HG02623 (cell line): Measurements from ENCODE around the gene RBM47.

Experiments
- ATAC-seq: cut with Tn5 transposase; IDR thresholded peaks from one replicate; pipeline ENCODE4 v1.9.1; 2021; ENCODE audit warnings: moderate library complexity; ENCODE audit not compliant: unreplicated experiment

RBM47 gene

DNA sequence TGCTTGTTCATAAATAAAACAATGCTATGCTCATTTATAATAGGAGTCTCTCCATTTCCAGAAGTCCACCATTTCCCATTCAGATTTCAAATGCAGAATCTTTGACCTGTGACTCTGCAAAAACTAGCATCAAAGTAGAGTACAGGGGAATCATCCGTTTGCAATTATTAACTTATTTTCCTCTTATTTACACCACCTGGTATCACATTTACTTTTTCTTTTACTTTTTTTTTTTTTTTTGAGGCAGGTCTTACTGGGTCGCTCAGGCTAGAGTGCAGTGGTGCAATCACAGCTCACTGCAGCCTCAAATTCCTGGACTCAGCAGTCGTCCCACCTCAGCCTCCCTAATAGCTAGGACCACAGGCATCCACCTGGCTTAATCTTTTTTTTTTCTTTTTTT is 37.6 kb downstream of the RBM47 start:
- ATAC-seq: no peak

DNA sequence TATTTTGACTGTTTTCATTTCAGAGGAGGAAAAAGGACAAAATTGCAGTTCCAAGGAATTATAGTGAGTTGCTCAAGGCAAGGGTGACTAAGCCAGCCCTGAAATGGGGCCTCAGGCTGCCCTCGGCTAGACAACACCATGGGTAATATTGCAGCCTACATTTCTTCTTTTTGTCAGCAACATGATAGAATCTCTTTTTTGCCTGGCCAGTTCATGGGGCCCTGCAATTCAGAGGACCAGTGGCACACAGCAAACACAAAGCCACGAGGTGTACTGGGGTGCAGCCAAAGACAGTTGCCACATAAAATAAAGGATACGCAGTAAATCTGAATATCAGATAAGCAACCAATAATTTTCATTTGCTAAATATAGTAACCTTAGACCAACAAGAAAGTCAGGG is 41.8 kb downstream of the RBM47 start:
- no peak for ATAC-seq

DNA sequence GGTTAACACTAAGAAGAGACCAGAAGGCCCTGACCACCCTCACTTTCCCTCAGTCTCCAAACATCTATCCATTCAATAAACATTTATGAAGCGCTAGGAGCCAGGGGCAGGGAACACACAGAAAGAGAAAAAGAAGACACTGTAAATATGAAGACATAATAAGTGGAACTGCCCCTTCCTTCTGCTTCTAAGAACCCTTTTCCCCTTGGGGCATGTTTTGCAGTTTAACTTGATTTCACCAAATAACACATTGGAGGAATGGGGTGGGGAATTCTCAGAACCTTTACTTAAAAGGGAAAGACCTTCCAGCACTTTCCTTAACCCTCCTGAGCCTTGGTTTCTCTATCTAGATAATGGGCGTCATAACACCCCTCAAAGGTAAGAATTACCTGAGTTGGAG is 42.3 kb downstream of the RBM47 start:
- no peak for ATAC-seq

DNA sequence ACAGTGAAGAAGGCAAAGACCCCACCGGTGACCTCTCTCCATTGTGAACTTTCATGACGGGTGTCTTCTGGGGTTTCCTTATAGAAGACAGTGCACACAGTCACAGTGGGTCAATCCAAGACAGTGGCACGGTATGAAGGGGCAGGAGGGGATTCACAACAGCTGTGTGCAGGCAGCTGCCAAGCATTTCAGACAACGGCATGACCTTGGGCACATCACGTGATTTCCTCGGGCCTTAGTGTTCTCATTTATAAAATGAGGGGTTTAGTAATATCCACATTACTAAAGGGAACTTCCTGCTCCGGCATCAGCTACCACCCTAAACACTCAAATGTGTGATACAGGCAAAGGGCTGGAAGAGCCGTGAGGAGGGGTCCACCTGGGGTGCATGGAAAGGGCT is 42.9 kb downstream of the RBM47 start:
- ATAC-seq: no peak

DNA sequence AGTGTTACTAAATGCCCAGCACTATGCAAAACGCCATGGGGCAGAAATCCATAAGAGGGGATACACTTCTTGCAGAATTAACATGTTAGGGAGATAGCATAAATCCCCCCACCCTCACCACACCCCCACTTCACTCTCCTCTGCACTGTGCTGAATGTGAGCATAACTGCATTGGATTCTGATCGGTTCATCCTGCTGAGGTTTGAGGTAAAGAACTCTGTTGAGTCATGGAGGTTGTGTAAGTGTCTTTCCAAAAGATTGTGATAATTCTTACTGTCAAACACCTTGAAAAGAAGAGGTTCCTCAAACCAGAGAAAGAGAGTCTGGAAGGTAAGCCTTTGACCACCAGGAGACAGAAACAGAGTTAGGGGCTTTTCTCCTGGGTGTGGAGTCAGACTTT is 43.6 kb downstream of the RBM47 start:
- no peak for ATAC-seq

DNA sequence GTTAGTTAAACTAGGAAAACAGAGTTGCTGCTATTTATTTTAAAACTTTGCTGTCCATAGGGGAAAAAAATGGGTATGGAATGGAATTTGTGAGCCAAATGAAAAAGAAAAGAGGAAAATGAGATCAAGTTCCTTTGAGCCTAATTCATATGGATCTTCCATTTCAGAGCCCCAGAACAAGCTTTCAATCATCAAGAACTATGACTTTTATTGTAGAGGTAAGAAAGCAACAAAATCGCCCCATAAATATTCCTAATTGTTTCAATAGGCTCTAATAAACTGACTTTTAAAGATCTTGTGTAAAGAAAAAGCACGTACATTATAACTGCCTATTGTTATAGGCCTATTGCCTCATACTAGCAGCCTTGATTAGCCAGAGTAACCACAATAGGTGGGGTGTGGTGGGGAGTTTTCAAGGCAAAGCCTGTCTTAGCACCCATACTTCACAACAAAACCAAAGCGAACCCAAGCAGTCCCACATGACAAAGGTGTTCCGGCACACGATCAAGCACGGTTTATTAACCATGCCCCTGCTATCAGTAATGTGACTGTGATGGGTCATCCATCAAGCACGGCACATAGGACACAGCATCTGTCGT is 44.4 kb downstream of the RBM47 start:
- no peak for ATAC-seq

DNA sequence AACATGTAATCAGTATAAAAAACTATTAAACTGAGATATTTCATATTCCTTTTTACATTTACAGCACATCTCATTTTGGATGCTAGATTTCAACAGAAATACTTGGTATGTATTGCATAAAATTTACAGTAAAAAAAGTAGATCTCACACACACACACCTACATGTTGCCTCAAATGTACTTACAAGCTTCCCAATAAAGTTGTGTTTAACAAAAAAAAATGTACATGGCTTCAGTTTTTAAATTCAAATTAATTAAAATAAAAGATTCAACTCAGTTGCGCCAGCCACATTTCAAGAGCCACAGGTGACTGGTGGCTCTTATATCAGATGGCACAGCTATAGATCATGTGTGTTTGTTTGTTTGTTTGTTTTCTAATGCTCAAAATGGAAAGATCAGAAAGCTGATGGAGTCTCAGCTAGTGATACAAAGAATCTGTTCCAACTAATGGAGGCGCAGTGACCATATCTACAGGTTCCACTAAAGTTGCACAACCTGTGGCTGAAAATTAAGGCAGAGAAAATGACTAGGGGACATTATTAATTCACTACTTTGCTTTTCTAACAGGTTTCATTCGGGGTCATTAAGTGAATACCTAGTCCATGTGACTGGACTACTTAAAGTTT is 45.0 kb downstream of the RBM47 start:
- ATAC-seq: no peak

DNA sequence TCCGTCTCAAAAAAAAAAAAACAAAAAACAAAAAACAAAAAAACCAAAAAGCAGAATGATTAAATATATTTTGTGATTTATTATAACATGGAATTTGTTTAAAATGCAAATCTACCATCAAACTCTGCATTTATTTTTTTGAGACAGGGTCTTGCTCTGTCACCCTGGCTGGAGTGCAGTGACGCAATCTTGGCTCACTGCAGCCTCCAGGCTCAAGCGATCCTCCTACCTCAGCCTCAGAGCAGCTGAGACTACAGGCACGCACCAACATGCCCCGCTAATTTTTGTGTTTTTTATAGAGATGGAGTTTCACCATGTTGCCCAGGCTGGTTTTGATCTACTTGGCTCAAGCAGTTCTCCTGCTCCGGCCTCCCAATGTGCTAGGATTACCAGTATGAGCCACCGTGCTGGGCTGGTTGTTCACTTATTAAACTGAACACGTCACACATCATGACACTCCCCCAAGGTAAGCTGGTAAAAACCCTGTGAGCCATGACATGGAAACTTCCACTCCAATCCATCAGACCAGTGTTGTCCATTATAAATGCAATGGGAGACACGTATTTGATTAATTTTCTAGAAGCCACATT is 45.7 kb downstream of the RBM47 start:
- no peak for ATAC-seq

DNA sequence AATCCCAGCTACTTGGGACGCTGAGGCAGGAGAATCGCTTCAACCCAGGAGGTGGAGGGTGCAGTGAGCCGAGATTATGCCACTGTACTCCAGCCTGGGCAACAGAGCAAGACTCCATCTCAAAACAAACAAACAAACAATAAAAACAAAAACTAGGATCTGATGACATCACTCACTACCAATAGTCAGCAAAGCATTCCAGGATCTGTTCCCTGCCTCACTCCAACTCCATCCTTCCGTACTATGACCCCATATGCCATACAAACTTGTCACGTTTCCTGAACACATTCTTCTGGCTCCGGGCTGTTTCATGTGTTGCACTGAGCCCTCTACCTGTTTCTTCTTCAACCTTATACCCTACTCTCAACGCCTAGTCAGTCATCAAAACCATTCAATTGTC is 47.3 kb downstream of the RBM47 start:
- ATAC-seq: no peak

DNA sequence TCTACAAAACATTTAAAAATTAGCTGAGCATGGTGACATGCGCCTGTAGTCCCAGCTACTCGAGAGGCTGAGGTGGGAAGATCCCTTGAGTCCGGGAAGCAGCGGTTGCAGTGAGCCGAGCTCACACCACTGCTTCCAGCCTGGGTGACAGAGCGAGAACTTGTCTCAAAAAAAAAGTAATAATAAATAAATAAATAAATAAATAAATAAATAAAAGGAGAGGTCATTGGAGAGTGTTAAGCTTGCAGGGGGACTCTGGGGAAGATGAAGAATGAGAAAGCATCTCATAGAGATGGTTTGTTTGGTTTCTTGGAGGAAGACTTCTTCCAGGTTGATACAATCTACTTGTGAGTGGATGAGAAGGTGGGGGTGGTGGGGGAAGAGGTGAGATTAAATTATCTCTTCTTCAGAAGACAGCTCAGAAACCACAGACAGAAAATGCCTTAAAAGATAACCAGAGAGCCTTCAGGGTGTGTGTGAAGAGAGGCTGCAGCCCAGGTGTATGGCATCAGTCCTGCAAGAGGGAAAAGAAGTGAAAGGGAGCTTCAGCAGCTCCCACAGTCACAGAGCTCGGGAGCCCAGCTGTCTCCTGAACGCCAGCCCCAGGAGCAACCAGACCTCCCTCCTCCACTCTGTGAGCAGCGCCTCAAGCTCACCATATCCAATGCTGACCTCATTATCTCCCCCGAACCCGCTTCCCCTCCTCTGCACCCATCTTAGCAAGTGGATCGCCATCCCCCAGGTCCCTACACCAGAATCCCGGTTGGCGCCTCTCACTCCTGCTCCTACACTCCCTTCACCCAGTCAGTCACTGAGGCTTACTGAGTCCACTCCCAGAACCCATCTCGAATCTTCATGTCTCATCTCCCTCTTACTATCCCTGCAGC is 48.2 kb downstream of the RBM47 start:
- ATAC-seq: no peak

DNA sequence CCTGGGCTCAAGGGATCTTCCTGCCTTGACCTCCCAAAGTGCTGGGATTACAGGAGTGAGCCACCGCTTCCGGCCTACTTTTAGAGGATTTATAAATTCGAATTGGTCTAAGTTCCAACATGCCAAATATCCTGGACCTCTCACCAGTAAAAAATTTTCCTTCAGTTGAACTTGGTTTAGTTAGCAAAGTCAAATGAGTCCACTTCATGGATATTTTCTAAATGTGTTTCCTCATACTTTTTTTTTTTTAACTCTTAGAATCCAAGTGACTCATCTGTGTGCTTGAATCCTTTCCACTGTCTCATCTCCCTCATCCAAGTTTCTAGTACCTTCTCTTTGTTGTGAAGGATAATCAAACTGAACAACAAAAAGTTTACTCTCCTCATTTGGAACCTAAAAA is 49.7 kb downstream of the RBM47 start:
- no peak for ATAC-seq

DNA sequence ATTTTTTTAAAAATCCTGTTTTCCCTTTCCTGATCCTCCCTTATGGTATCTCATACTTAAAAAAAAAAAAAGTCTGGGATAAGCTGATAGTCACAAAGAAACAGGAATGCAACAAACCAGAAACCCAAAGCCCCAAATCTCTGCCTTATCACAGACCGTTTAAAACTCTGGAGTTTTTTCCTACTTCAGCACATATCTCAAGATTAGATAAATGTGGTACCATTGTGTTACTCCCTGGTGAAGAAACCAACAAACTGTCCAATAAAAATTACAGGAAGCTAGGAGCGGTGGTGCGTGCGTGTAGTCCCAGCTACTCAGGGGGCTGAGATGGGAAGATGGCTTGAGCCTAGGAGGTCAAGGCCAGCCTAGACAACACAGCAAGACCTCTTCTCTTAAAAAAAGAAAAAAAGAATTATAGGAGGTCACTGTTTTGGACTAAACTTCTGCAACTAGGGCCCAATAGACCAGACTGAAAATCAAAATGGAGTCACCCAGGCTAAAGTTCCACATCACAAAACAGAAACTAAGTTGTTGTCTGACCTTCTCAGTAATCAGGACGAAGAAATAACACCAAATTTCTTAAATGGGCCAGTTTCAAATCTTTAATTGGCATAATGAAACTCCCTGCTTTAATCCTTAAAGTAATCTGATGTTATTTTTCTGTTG is 51.9 kb downstream of the RBM47 start:
- no peak for ATAC-seq

DNA sequence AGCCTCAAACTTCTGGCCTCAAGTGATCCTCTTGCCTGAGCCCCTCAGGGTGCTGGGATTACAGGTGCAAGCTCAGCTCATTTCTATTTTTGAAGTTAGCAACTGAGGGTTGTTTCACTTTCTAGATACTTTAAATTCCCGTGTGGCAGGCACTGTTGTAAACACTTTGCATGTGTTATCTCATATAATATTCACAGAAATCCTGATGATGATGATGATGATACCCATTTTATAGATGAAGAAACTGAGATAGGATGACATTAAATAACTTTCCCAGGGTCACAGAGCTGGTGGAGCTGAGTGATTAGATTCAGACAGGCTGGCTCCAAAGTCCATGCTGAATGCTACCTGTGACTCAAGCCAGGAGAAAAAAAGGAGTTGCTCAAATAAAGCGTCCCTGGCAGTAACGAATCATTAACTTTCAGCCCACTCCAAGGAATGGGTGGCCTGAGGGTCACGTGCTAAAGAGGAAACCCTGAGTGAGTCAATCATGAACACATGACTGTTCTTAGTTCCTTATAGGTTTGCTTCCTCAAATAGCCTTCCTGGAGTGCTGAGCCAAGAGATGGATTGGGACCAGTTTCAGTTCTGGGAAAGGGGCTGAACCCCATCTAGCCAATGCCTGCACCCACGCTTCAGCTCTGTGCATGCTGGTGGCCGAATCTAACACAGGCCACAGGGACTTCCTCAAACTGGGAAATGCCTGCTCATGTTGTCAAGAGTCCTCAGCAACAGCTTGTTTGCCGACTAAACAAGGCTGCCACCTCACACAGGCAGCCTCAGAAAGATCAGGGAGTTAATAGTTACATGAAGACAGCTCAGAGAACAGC is 52.8 kb downstream of the RBM47 start:
- peak; percentile 61 for ATAC-seq

DNA sequence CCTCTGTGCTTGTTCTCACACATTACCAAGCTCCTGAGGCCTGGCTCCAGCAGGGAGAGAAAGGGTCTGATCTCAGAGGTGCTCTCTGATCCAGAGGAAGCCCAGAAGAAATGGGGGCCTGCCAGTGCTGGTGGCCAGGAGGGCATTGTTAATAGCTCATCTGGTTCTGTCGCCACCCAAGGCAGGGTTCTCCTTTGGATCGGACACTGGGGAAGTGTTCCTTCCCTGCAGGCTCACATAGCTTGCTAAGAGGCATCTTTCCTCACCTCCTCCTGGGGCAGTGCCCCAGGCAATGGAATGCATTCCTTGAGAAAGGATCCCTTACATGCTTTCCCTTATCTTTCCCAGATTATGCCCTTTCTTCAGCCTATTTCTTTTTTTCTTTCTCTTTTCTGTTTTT is 53.8 kb downstream of the RBM47 start:
- ATAC-seq: no peak

DNA sequence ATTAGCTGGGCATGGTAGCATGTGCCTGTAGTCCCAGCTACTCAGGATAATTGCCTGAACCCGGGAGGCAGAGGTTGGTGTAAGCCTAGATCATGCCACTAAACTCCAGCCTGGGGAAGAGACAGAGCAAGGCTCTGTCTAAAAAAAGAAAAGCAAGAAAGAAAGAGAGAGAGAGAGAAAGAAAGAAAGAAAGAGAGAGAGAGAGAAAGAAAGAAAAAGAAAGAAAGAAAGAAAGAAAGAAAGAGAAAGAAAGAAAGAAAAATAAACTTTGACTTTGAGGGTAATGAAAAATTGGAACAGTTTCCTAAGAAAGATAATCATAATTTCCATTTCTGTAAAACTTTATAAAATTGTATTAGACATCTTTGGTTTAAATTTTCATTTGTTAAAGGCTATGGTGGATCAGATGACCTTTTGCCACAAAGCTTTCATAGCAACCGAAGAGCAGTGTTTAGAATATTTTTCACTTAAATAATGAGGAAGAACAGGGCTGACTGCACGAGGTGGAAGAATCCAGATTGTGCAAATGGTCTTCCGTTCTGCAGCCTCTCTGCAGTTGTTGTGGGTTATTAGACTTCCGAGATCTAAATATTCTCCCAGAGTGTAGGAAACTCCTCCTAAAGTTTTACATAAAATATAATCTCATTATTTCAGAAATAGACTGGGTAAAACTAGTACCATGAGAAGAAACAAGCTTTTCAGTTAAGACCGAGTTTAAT is 55.9 kb downstream of the RBM47 start:
- ATAC-seq: no peak

DNA sequence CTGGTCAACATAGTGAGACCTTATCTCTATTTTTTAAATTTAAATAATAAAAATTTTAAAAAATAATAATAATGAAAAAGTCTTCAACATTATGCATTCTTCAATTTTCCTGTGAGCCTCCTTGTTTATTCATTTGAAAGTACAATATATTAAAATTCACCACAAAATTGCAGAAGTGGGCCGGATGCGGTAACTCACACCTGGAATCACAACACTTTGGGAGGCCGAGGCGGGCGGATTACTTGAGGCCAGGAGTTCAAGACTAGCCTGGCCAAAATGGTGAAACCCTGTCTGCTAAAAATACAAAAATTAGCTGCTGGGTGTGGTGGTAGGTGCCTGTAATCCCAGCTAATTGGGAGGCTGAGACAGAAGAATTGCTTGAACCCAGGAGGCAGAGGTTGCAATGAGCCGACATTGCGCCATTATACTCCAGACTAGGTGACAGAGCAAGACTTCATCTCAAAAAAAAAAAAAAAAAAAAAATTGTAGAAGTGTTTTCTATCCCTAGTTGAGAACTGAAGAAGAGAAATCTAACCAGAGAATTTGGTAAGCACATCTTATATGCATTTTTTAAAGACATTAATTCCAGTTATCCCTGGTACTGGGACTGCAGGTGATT is 56.9 kb downstream of the RBM47 start:
- no peak for ATAC-seq

DNA sequence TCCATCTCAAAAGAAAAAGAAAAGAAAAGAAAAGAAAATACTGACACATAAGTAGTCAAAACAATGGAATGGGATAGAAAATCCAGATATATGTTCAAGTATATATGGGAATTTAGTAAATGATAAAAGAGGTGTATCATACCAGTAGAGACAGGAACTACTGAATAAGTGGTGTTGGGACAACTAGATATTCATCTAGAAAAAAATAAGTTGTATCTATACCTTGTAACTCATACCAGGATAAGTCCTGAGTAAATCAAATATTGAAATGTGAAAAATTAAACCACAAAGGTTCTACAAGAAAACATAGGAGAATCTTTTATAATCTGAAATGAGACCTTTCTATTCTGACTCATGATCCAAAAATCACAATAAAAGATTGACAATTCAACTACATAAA is 58.5 kb downstream of the RBM47 start:
- no peak for ATAC-seq

DNA sequence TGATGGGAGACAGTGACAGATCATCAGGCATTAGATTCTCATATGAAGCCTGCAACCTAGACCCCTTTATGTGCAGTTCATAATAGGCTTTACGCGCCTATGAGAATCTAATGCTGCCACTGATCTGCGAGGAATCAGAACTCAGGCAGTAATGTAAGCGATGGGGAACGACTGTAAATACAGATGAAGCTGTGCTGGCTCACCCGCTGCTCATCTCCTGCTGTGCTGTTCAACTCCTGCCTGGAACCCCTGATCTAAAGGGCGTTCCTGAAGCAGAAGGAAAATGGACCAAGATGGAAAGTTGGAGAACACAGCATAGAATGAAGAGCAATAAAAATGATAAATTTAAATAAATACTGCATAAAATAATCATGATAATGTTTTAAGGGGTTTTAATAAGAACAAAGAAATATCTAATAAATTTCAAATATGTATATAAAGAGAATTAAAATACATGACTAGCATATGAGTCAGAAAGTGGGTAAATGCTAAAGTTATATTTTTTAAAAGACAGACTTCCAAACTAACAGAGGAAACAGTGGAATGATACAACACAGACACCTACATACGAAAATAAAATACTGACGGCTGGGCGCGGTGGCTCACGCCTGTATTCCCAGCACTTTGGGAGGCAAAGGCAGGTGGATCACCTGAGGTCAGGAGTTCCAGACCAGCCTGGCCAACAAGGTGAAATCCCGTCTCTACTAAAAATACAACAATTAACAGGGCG is 59.2 kb downstream of the RBM47 start:
- no peak for ATAC-seq
